HS-5 (cell line): ENCODE measurements around the gene DIP2C.
"Not testable (repeated sequence)": the region's sequence is repeated elsewhere in the genome, so short reads cannot be mapped to it uniquely, and the experiment has no call there.

ENCODE experiments used
- DNase-seq: peaks from one replicate; pipeline ENCODE4 v3.0.0-alpha.2; 2012; ENCODE audit warnings: low read depth

DIP2C gene

GRCh38 chr10:660413-660969, 29.0 kb downstream of the DIP2C start:
- DNase-seq, result no peak

- no peak for DNase-seq
Observed at GRCh38 chr10:659688-660141, 29.8 kb downstream of the DIP2C start.

- not testable (repeated sequence) for DNase-seq
Observed at GRCh38 chr10:657816-658350, 31.6 kb downstream of the DIP2C start.

GRCh38 chr10:656883-657282, 32.6 kb downstream of the DIP2C start:
- DNase-seq, result no peak

GRCh38 chr10:655184-655583, 34.3 kb downstream of the DIP2C start:
- DNase-seq, result no peak

- no peak for DNase-seq
Observed at GRCh38 chr10:654647-654996, 34.8 kb downstream of the DIP2C start.

GRCh38 chr10:653991-654646, 35.3 kb downstream of the DIP2C start:
- DNase-seq, result no peak

- DNase-seq, result not testable (repeated sequence)
Observed at GRCh38 chr10:652832-653459, 36.5 kb downstream of the DIP2C start.

GRCh38 chr10:652233-652632, 37.2 kb downstream of the DIP2C start:
- DNase-seq, result no peak

- no peak for DNase-seq
Observed at GRCh38 chr10:651692-652091, 37.8 kb downstream of the DIP2C start.

- DNase-seq, result no peak
Observed at GRCh38 chr10:650886-651615, 38.4 kb downstream of the DIP2C start.

- no peak for DNase-seq
Observed at GRCh38 chr10:650441-650851, 39.0 kb downstream of the DIP2C start.

GRCh38 chr10:649798-650440, 39.5 kb downstream of the DIP2C start:
- DNase-seq, result no peak

- no peak for DNase-seq
Observed at GRCh38 chr10:649445-649797, 40.0 kb downstream of the DIP2C start.

- DNase-seq, result not testable (repeated sequence)
Observed at GRCh38 chr10:647019-647418, 42.4 kb downstream of the DIP2C start.

GRCh38 chr10:646118-646524, 43.3 kb downstream of the DIP2C start:
- no peak for DNase-seq

- DNase-seq, result no peak
Observed at GRCh38 chr10:644943-645334, 44.5 kb downstream of the DIP2C start.

- DNase-seq, result no peak
Observed at GRCh38 chr10:644076-644942, 45.2 kb downstream of the DIP2C start.

GRCh38 chr10:642186-642890, 47.1 kb downstream of the DIP2C start:
- no peak for DNase-seq

GRCh38 chr10:641149-642010, 48.1 kb downstream of the DIP2C start:
- no peak for DNase-seq
